ENCODE measurements around the gene TCP10L.

Gene TCP10L

DNA sequence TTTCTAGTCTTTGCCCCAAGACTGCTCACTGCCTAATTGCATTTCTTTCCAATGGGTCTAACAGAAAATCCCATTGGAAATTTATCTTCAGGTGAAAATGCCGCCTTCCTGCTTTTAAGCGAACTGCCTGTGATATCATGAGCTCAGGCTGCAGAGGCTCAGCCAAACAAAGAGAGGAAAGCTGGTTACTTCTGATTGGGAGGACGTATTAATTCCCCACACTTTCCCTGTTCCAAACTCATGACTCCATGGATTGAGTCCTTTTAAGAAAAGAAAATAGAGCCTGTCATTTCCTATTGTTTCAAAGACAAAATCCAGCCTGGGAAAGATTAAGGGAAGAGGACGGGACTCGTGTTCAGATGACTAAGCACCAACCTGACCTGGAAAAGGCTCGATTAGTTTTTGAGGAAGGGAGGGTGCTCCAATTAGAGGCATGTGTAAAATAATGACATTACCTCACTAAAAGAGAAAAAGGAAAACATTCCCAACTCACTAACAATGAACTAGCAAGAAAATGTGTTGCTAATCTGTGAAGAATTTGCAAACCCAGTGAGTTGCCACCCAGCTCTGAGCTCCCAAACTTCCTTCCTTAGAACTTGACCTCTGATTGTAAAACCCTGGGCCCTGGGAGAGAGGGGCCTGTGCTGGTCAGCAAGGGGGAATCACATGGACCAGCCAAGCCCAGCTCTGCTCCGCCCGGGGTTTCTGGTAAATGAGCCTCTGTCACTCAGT lies 61.2 kb downstream of the TCP10L start:
- DNase-seq (ENCODE audit: low read depth in 1 of 2, low spot score in 1 of 2) = no peak

Measured in activated CD4-positive, alpha-beta T cell treated with anti-CD3 and anti-CD28 coated beads, Interleukin-2, amount 50 U/mL, for 24 hours (primary cell).